ENCODE measurements around the gene MCRIP2.
"Not testable (repeated sequence)": the region's sequence is repeated elsewhere in the genome, so short reads cannot be mapped to it uniquely, and the experiment has no call there.

MCRIP2 gene

GRCh38 chr16:678858-679813 is 37.5 kb downstream of the MCRIP2 start:
- in situ Hi-C loops (cut with MboI; ENCODE audit: low sequenced_read_pairs), result no loop called here

DNA sequence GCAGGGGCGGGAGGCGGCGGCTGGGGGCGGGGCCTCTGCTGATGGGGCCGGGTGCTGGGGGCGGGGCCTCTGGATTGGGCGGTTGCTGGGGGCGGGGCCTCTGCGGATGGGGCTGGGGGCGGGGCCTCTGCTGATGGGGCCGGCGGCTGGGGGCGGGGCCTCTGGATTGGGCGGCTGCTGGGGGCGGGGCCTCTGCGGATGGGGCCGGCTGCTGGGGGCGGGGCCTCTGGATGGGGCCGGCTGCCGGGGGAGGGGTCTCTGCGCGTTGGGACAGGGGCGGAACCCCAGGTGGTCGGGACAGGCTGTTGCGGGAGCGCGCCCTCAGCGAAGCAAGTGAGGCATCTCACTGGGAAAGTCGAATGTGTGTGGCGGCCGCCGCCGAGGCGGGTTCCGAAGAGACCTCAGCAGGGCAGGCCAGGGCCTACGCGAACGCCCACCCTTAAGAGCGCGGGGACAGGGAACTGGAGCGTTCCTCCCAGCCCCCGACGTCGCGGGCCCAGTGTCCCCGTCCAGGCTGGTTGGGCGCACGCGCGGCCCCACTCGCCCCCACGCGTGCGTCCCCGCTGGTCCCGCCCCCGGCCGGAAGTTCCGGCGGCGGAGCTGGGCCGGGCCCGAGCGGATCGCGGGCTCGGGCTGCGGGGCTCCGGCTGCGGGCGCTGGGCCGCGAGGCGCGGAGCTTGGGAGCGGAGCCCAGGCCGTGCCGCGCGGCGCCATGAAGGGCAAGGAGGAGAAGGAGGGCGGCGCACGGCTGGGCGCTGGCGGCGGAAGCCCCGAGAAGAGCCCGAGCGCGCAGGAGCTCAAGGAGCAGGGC is 38.4 kb downstream of the MCRIP2 start, which contains the start of gene STUB1:
STUB1 (plus strand) TSS at position 597 of the 811 bp plus-strand sequence; CDS start at position 713, 116 bp downstream.
- in situ Hi-C loops (cut with MboI; ENCODE audit: low sequenced_read_pairs), result no loop called here

DNA sequence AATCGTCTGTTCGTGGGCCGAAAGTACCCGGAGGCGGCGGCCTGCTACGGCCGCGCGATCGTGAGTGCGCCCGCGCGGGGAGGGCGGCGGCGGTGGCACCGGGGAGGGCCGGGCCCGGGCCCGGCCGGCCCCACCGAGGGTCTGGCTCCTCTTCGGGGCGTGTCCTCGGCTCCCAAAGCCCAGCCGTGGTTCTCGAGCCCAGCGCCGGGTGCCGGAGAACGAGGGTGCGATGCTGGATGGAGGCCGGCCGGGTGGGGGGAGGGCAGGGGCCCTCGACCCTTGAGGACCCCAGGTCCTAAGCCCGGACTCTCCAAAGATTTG is 39.0 kb downstream of the MCRIP2 start:
- in situ Hi-C loops (cut with MboI; ENCODE audit: low sequenced_read_pairs), result no loop called here

- in situ Hi-C loops (cut with MboI; ENCODE audit: low sequenced_read_pairs), result no loop called here
Observed at GRCh38 chr16:680967-681745, 39.5 kb downstream of the MCRIP2 start.

- in situ Hi-C loops (cut with MboI; ENCODE audit: low sequenced_read_pairs), result no loop called here
Observed at GRCh38 chr16:681746-682427, 40.3 kb downstream of the MCRIP2 start.

DNA sequence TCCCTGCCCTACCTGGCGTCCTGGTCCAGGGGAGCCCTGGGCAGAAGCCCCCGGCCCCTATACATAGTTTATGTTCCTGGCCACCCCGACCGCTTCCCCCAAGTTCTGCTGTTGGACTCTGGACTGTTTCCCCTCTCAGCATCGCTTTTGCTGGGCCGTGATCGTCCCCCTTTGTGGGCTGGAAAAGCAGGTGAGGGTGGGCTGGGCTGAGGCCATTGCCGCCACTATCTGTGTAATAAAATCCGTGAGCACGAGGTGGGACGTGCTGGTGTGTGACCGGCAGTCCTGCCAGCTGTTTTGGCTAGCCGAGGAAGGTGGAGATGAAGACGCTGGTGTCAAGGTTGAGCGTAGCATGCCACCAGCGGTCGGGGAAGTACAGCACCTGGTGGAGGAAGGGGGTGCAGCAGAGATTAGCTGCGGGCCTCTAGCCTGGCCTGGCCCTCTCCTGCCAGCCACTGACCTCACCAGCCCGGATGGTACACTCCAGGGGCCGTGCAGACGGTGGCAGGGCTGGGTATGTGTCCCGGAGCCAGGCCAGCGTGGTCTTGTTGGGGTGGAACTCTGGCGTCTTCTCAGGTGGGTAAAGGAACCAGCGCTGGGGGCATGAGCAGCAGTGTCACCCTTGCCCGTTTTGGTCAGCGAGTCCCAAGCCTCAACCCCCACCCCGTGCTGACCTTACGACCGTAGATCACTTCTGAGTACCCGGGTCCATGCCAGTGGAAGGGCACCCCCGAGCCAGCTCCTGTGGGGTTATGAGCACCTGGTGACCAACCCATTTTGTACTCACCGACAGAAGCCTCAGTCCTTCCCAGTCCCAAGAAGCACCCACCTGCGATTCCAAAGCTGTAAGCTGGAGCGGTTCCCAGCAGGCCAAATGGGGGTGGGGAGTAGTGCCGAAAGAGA is 41.1 kb downstream of the MCRIP2 start:
- in situ Hi-C loops (cut with MboI; ENCODE audit: low sequenced_read_pairs), result no loop called here

DNA sequence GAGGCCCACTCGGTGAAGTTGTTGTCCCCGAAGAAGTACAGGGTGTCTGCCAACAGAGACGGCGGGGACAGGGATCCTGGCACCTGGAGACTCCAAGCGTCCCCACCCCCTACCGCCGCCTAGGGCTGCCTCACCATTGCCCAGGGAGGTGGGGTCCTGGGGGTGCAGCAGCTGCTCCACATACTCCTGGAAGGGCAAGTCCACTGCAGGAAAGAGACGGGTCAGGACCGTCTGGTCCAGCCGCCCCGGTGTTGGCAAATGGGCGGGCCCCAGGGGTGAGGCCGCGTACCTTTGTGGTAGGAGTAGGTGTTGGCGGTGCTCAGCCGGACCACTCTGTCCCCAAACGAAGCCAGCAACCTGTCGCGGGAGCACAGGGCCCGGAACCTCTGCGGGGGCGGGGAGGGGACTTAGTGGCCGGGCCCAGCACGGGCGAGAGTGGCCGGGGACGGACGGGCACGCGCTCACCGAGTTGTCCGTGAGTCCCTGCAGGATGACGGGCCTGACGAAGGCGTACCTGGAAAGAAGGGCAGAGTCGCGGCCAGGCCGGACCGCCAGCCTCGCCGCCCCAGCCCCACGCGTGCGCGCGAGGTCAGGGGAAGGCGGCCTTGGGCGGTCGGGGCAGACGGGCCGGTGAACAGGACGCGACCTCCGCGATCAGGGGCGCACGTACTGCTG is 41.9 kb downstream of the MCRIP2 start:
- in situ Hi-C loops (cut with MboI; ENCODE audit: low sequenced_read_pairs), result no loop called here

GRCh38 chr16:684071-684794 is 42.6 kb downstream of the MCRIP2 start, which contains the start of gene JMJD8:
TSS of gene JMJD8 (minus strand) at chr16:684334. CDS start at chr16:684319, 15 bp downstream.
- in situ Hi-C loops (cut with MboI; ENCODE audit: low sequenced_read_pairs), result no loop called here

DNA sequence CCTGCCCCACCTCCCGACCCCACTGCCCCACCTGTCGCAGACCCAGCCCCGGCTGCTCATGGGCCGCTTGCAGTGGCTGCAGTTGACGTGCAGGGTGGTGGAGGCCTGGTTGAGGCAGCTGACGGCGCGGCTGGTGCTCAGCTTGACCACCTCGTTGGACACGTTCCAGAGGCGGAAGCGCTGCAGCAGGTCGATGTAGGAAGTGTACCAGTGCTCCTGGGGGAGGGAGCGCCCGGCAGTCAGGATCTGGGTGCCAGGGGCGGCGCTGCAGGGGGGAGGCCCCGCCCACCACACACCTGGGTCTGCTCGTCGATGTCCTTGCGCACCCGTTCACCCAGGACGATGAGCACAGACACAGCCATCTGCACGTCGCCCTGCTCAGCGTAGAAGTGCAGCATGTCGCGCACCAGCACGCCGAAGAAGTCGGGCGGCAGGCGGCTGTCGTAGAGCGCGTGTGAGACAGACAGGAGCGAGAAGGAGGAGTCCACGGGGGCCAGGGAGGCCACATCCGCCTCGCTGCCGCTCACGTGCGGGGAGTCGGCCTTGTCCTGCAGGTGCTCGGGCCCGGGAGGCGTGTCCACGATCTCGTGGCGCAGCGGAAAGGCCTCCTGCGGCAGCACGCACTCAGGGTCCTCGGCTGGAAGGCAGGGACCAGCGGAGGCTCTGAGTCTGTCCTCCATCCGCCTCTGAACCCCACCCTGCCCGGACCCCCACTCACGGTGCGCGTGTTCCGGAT is 43.5 kb downstream of the MCRIP2 start:
- in situ Hi-C loops (cut with MboI; ENCODE audit: low sequenced_read_pairs), result no loop called here

DNA sequence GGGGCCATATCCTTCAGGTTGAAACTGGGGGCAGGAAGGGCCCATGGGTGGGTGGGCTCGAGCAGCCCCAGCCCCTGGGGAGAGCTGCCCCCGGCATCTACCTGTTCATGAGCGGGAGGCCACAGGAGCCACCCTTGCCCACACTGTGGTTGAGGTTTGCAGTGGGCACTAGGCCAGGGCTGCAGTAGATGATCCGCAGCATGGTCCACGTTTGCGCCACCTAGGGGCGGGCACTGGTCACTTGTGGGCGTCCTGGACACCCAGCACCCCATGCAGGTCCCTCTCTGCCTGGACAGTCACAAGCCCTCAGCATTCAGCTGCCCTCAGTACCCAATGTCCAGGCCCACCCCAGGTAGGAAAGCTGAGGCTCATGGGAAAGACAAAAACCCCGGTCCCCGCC is 44.3 kb downstream of the MCRIP2 start:
- in situ Hi-C loops (cut with MboI; ENCODE audit: low sequenced_read_pairs), result no loop called here

- in situ Hi-C loops (cut with MboI; ENCODE audit: low sequenced_read_pairs), result no loop called here
Observed at GRCh38 chr16:686459-687260, 45.0 kb downstream of the MCRIP2 start.

- in situ Hi-C loops (cut with MboI; ENCODE audit: low sequenced_read_pairs), result no loop called here
Observed at GRCh38 chr16:687499-687898, 45.9 kb downstream of the MCRIP2 start.

DNA sequence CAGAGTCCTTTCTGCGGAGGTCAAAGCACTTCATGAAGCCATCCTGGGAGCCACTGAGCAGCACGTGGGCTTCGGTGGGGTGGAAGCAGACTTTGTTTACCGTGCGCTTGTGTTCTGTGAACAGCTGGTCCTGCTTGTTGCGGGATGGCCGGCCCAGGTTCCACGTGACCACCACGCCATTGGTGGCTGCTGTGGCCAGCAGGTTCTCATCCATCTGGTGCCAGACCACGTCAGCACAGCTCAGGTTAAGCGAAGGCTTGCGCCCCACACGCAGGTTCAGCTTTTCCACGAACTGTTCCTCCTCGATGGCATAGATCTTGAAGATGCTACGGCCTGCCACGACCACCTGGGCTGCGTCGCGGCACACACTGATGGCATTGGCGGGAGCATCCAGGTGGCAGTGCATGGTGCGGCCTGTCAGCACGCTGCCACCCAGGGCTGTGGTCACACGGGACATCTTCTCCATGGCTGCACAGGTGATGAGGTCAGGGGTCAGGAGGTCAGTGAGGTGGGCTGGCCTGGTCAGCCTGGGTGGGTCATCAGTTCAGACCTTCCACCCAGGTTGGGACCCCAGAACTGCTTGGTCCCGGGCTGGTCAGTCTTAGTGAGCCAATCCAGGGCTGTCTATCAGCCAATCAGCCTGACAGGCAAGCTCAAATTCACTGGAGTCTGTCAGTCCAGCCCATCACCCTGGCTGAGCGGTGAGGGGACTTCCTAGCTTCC is 47.7 kb downstream of the MCRIP2 start:
- in situ Hi-C loops (cut with MboI; ENCODE audit: low sequenced_read_pairs), result no loop called here

DNA sequence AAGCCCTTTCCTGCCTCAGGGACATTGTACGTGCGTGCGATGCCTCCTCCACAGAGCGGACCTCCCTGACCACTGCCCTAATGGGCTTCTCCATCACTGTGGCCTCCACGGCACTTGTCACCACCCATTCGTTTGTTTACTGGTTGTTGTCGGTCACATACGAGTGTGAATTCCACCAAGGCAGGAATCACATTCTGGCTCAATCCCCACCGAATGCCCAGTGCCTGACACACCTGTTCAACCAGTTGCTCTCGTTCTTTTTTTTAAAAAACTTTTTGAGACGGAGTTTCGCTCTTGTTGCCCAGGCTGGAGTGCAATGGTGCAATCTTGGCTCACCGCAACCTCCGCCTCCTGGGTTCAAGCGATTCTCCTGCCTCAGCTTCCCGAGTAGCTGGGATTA is 49.6 kb downstream of the MCRIP2 start:
- in situ Hi-C loops (cut with MboI; ENCODE audit: low sequenced_read_pairs), result not testable (repeated sequence)

DNA sequence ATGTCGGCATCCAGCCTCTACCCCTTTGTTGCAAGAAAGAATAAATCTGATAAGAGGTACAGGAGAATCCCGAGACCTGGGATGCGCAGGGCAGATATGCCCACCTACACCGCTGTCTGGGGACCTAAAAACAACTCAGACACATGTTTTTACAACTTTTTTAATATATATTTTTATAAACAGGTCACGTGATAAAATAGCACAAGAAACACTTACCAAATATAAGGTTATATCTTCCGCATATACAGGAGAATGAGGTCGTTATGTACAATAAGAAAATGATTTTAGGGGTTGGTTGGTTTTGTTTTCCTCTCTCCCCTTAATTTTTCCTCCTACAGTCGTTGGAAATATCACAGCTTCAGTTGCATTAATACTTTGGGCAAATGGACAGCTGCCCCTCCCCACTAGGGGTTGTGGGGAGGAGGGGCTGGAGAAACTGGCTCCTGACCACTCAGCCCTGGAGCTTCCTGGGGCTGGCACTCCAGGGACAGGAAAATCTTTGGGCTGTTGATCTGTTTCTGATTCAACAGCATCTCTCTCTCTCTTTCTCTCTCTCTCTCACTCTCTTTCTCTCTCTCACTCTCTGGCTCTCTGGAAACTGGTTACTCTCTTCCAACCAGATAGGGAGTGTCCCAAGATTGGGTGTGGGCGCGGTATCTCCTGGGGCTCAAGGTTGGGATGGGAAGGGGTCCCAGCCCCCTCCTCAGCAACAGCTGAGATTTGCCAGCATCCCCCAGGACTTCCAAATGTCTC is 50.9 kb downstream of the MCRIP2 start:
- in situ Hi-C loops (cut with MboI; ENCODE audit: low sequenced_read_pairs), result no loop called here

All from HL-60/S4 (cell line).